Brain microvascular endothelial cell (primary cell): ENCODE data around the gene HOXA6.

Experiments used
- DNase-seq: peaks from one replicate; pipeline ENCODE4 v3.0.0-alpha.2; 2020
- H3K27ac ChIP-seq: fragments of 250-450 bp; sonication (Bioruptor Pico); 2 replicates; pipeline ENCODE4 v1.5.1; 2020; ENCODE audit warnings: mild to moderate bottlenecking, moderate library complexity
- H3K27me3 ChIP-seq: fragments of 250-450 bp; sonication (Bioruptor Pico); replicated peaks from 2 replicates; pipeline ENCODE4 v1.5.1; 2020; ENCODE audit warnings: mild to moderate bottlenecking
- H3K36me3 ChIP-seq: fragments of 250-450 bp; sonication (Bioruptor Pico); replicated peaks from 2 replicates; pipeline ENCODE4 v1.5.1; 2020; ENCODE audit warnings: mild to moderate bottlenecking
- H3K4me3 ChIP-seq: 2 replicates; pipeline ENCODE4 v1.5.1; 2011; ENCODE audit warnings: low read depth, mild to moderate bottlenecking, control low read depth, low read length, moderate library complexity
- in situ Hi-C: cut with HindIII; loops from 2 replicates; pipeline ENCODE4 v1.10.0; 2017; ENCODE audit warnings: low sequenced_read_pairs, low pct_ligation_motif_present
- TF ChIP-seq, protein P1 (sequence below): IDR thresholded peaks from 2 replicates; pipeline ENCODE4 v1.5.1; 2011; ENCODE audit warnings: low read depth, mild to moderate bottlenecking, moderate library complexity, low read length, control low read depth, inconsistent platforms; ENCODE audit errors: missing control alignments

Gene HOXA6

DNA sequence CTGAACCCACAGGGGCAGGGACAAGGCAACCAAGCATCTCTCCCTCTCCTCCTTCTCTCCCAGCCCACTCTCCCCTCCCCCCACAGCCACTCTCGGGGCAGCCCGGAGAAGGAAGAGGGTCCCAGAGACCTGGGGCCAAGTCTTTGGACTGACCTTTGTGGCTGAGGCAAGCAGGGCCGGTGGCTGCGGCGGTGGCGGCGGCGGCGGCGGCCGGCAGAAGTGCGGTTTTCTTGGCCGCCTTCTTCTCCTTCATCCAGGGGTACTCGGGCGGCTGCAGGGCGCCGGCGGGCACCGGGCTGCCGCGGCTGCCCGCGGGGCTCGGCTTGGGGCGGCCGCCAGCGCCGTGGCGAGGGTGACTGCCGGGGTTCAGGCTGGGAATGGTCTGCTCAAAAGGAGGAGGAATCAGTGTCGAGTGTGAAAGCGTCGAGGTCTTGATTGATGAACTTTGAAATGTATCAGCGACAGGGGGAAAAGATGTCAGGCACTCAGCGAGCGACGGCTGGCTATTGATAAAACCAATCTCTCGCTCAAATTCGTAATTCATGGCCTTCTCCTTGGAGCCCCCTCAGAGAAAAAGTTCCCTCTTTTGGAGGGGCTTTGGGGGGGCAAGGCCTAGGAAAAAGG, 45.5 kb downstream of the HOXA6 start:
- Histone ChIP-seq H3K27me3 (peaks cover 97% of the 10 kb centered on the region), H3K27ac (no peak overlapping the region), H3K36me3 (no peaks in the 10 kb centered on the region), H3K4me3 (peak overlapping the region; percentile 44)
- no peak for DNase-seq
- in situ Hi-C loops: no loop called here
- TF ChIP-seq, protein P1, sequence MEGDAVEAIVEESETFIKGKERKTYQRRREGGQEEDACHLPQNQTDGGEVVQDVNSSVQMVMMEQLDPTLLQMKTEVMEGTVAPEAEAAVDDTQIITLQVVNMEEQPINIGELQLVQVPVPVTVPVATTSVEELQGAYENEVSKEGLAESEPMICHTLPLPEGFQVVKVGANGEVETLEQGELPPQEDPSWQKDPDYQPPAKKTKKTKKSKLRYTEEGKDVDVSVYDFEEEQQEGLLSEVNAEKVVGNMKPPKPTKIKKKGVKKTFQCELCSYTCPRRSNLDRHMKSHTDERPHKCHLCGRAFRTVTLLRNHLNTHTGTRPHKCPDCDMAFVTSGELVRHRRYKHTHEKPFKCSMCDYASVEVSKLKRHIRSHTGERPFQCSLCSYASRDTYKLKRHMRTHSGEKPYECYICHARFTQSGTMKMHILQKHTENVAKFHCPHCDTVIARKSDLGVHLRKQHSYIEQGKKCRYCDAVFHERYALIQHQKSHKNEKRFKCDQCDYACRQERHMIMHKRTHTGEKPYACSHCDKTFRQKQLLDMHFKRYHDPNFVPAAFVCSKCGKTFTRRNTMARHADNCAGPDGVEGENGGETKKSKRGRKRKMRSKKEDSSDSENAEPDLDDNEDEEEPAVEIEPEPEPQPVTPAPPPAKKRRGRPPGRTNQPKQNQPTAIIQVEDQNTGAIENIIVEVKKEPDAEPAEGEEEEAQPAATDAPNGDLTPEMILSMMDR: no peak

DNA sequence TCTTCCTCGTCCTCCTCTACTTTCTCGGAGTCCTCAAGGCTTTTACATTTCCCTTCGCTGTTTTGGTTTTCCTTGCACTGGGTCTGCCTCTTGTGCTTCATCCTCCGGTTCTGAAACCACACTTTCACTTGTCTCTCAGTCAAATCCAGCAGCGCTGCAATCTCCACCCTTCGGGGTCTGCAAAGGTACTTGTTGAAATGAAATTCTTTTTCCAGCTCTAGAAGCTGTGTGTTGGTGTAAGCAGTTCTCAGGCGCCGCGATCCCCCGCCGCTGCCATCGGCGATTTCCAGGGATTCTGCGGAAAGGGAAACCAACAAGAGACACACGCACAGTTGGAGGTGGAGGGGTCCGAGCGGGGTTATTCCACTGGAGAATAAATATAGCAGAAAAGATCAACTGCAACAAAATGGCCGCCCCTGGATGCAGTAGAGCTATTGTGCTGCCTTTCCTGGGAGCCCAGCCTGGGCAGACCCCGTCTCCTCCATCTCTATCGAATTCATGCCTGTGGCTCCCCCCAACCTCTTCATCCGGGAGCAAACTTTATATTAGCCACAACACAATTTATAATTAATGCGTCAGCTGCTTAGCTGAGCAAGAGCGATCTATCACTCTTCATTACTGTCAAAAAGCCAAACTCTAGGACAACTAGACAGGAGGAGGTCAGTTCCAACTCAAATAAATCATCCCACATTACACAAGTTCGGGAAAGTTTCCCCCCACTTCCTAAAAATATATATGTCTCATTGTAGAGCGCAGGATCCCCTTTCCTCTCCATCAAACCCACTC, 46.2 kb downstream of the HOXA6 start:
- H3K36me3 ChIP-seq: no peaks in the 10 kb centered on the region
- in situ Hi-C loops: no loop called here
- H3K27ac ChIP-seq: no peak overlapping the region
- TF ChIP-seq, protein P1: no peak
- no peak for DNase-seq
- H3K4me3 ChIP-seq: peak overlapping the region; percentile 44
- peaks cover 99% of the 10 kb centered on the region for H3K27me3 ChIP-seq

GRCh38 chr7:27100694-27101170, 46.8 kb downstream of the HOXA6 start:
- DNase-seq: no peak
- in situ Hi-C loops: no loop called here
- TF ChIP-seq, protein P1: no peak
- H3K4me3 ChIP-seq: peak overlapping the region; percentile 44
- peaks cover 97% of the 10 kb centered on the region for H3K27me3 ChIP-seq
- H3K27ac ChIP-seq: no peak overlapping the region
- no peaks in the 10 kb centered on the region for H3K36me3 ChIP-seq

GRCh38 chr7:27099453-27100370, 47.9 kb downstream of the HOXA6 start:
- peak overlapping the region; percentile 68 for H3K4me3 ChIP-seq
- H3K36me3 ChIP-seq: no peaks in the 10 kb centered on the region
- in situ Hi-C loops: no loop called here
- H3K27me3 ChIP-seq: peaks cover 97% of the 10 kb centered on the region
- TF ChIP-seq, protein P1: no peak
- no peak overlapping the region for H3K27ac ChIP-seq
- no peak for DNase-seq

- in situ Hi-C loops: no loop called here
- no peak overlapping the region for H3K27ac ChIP-seq
- H3K36me3 ChIP-seq: no peaks in the 10 kb centered on the region
- TF ChIP-seq, protein P1: no peak
- H3K27me3 ChIP-seq: peaks cover 97% of the 10 kb centered on the region
- H3K4me3 ChIP-seq: peak overlapping the region; percentile 68
- no peak for DNase-seq
These were observed 48.8 kb downstream of the HOXA6 start for GRCh38 chr7:27098578-27099451.
